ENCODE results near the gene TJAP1. TPM values are rescaled to one million over a fixed set of nuclear protein-coding genes. Genes with fewer than 3 reads are reported as not detected.

Gene TJAP1
- total and polyA plus RNA-seq, 2 experiments from 2014 or later, result 10.3 to 16.4 TPM

- Histone ChIP-seq H3K4me3 (no peak overlapping the region), H3K27me3 (no peaks in the 10 kb centered on the region), H3K4me2 (no peak overlapping the region), H4K20me1 (ENCODE audit: insufficient read depth, poor library complexity, severe bottlenecking) (no peaks in the 10 kb centered on the region), H3K36me3 (replicated peaks; ENCODE audit: insufficient read depth, low read depth) (no peaks in the 10 kb centered on the region), H3K79me2 (peaks cover 12% of the 10 kb centered on the region), H2AFZ (no peak overlapping the region), H3K27ac (no peak overlapping the region), H3K9me3 (ENCODE audit: low read depth) (no peaks in the 10 kb centered on the region), H3K9me2 (replicated peaks; ENCODE audit: insufficient read depth) (no peaks in the 10 kb centered on the region), H3K4me1 (ENCODE audit: insufficient read depth) (peaks cover 27% of the 10 kb centered on the region)
- TF ChIP-seq EZH2 (IDR thresholded peaks at IDR 0.05; ENCODE audit: borderline replicate concordance) (no peak), CTCF (IDR thresholded peaks at IDR 0.05; ENCODE audit: poor library complexity) (no peak), EZH2phosphoT487 (IDR thresholded peaks at IDR 0.05; ENCODE audit: low read depth, severe bottlenecking, unreplicated experiment) (no peak)
- WGBS (ENCODE audit: low lambda C conversion rate, missing lambda C conversion rate), result 94% methylated on average over 4 of the region's 4 CpGs
- no peak for DNase-seq (ENCODE audit: low spot score)
Observed at GRCh38 chr6:43434943-43435342, 42.4 kb upstream of the TJAP1 start.

GRCh38 chr6:43435682-43436437 is 41.5 kb upstream of the TJAP1 start:
- DNase-seq (ENCODE audit: low spot score), result no peak
- Histone ChIP-seq H4K20me1 (ENCODE audit: insufficient read depth, poor library complexity, severe bottlenecking) (no peaks in the 10 kb centered on the region), H3K4me1 (ENCODE audit: insufficient read depth) (peaks cover 27% of the 10 kb centered on the region), H3K9me3 (ENCODE audit: low read depth) (no peaks in the 10 kb centered on the region), H3K9me2 (replicated peaks; ENCODE audit: insufficient read depth) (no peaks in the 10 kb centered on the region), H3K4me3 (no peak overlapping the region), H2AFZ (no peak overlapping the region), H3K36me3 (replicated peaks; ENCODE audit: insufficient read depth, low read depth) (no peaks in the 10 kb centered on the region), H3K27ac (peak overlapping the region; percentile 81), H3K79me2 (peaks cover 6% of the 10 kb centered on the region), H3K27me3 (no peaks in the 10 kb centered on the region), H3K4me2 (no peak overlapping the region)
- WGBS (ENCODE audit: low lambda C conversion rate, missing lambda C conversion rate), result 91% methylated on average over 9 of the region's 9 CpGs
- TF ChIP-seq EZH2 (IDR thresholded peaks at IDR 0.05; ENCODE audit: borderline replicate concordance), result no peak

- no peak overlapping the region for H2AFZ ChIP-seq
- no peaks in the 10 kb centered on the region for H3K9me2 ChIP-seq (replicated peaks; ENCODE audit: insufficient read depth)
- H3K36me3 ChIP-seq (replicated peaks; ENCODE audit: insufficient read depth, low read depth), result no peaks in the 10 kb centered on the region
- peaks cover 27% of the 10 kb centered on the region for H3K4me1 ChIP-seq (ENCODE audit: insufficient read depth)
- no peak for TF ChIP-seq EZH2phosphoT487 (IDR thresholded peaks at IDR 0.05; ENCODE audit: low read depth, severe bottlenecking, unreplicated experiment)
- no peak for TF ChIP-seq CTCF (IDR thresholded peaks at IDR 0.05; ENCODE audit: poor library complexity)
- TF ChIP-seq EZH2 (IDR thresholded peaks at IDR 0.05; ENCODE audit: borderline replicate concordance), result no peak
- no peaks in the 10 kb centered on the region for H4K20me1 ChIP-seq (ENCODE audit: insufficient read depth, poor library complexity, severe bottlenecking)
- peak overlapping the region; percentile 35 for H3K4me2 ChIP-seq
- DNase-seq (ENCODE audit: low spot score), result peak; percentile 89
- H3K27me3 ChIP-seq, result no peaks in the 10 kb centered on the region
- H3K27ac ChIP-seq, result peak overlapping the region; percentile 81
- H3K4me3 ChIP-seq, result no peak overlapping the region
- 42% methylated on average over 5 of the region's 5 CpGs for WGBS (ENCODE audit: low lambda C conversion rate, missing lambda C conversion rate)
- H3K9me3 ChIP-seq (ENCODE audit: low read depth), result no peaks in the 10 kb centered on the region
- peaks cover under 1% of the 10 kb centered on the region for H3K79me2 ChIP-seq
Observed at GRCh38 chr6:43436577-43437282, 40.6 kb upstream of the TJAP1 start.

- Histone ChIP-seq H3K9me2 (replicated peaks; ENCODE audit: insufficient read depth) (no peaks in the 10 kb centered on the region), H3K36me3 (replicated peaks; ENCODE audit: insufficient read depth, low read depth) (no peaks in the 10 kb centered on the region), H3K4me3 (no peak overlapping the region), H2AFZ (no peak overlapping the region), H3K27ac (peak overlapping the region; percentile 81), H3K4me2 (peak overlapping the region; percentile 35), H3K79me2 (no peaks in the 10 kb centered on the region), H4K20me1 (ENCODE audit: insufficient read depth, poor library complexity, severe bottlenecking) (no peaks in the 10 kb centered on the region), H3K9me3 (ENCODE audit: low read depth) (no peaks in the 10 kb centered on the region), H3K27me3 (no peaks in the 10 kb centered on the region), H3K4me1 (ENCODE audit: insufficient read depth) (peaks cover 27% of the 10 kb centered on the region)
- TF ChIP-seq CTCF (IDR thresholded peaks at IDR 0.05; ENCODE audit: poor library complexity) (no peak), EZH2phosphoT487 (IDR thresholded peaks at IDR 0.05; ENCODE audit: low read depth, severe bottlenecking, unreplicated experiment) (no peak), EZH2 (IDR thresholded peaks at IDR 0.05; ENCODE audit: borderline replicate concordance) (no peak)
- WGBS (ENCODE audit: low lambda C conversion rate, missing lambda C conversion rate), result 86% methylated on average over 4 of the region's 4 CpGs
- no peak for DNase-seq (ENCODE audit: low spot score)
Observed at GRCh38 chr6:43437700-43438099, 39.7 kb upstream of the TJAP1 start.

All from hepatocyte (in vitro differentiated cells).